Large intestine (tissue), 3 donors: Measurements from ENCODE around the gene TARBP1. TPM values are rescaled to one million over a fixed set of nuclear protein-coding genes. Genes with fewer than 3 reads are reported as not detected.

Experiments used
- DNase-seq, 2 donors: peaks; one replicate each; pipeline versions ENCODE4 v3.0.0 to v3.0.0-alpha.2; 2013
- H3K27ac ChIP-seq: one replicate; pipeline ENCODE4 v1.5.1; 2013; ENCODE audit warnings: low read length
- H3K27me3 ChIP-seq: 2 replicates; pipeline ENCODE4 v1.6.1; 2013; ENCODE audit warnings: low read length; ENCODE audit not compliant: control insufficient read depth, insufficient read depth
- H3K36me3 ChIP-seq: 2 replicates; pipeline ENCODE4 v1.6.1; 2013; ENCODE audit warnings: low read length; ENCODE audit not compliant: control insufficient read depth, insufficient read depth
- H3K4me1 ChIP-seq: one replicate; pipeline ENCODE4 v1.6.1; 2013; ENCODE audit warnings: low read length; ENCODE audit not compliant: control insufficient read depth, insufficient read depth
- H3K4me3 ChIP-seq: one replicate; pipeline ENCODE4 v1.5.1; 2013; ENCODE audit warnings: low read length
- H3K9me3 ChIP-seq: one replicate; pipeline ENCODE4 v1.6.1; 2013; ENCODE audit warnings: mild to moderate bottlenecking, low read depth, low read length, moderate library complexity; ENCODE audit not compliant: control insufficient read depth
- WGBS: methylation state at CpG from one replicate; pipeline ENCODE4 v1.1.5; 2013; ENCODE audit warnings: low lambda C conversion rate; ENCODE audit not compliant: insufficient coverage; 5-methylcytosine and 5-hydroxymethylcytosine counted together
- polyA plus RNA-seq: library from polyadenylated mRNA; unstranded; fragments of 120-200 nt; gene quantifications from one replicate; pipeline ENCODE4 v1.2.1, GENCODE V29; 2013

Gene TARBP1
- polyA plus RNA-seq, 1 donor: 84.4 TPM

DNA sequence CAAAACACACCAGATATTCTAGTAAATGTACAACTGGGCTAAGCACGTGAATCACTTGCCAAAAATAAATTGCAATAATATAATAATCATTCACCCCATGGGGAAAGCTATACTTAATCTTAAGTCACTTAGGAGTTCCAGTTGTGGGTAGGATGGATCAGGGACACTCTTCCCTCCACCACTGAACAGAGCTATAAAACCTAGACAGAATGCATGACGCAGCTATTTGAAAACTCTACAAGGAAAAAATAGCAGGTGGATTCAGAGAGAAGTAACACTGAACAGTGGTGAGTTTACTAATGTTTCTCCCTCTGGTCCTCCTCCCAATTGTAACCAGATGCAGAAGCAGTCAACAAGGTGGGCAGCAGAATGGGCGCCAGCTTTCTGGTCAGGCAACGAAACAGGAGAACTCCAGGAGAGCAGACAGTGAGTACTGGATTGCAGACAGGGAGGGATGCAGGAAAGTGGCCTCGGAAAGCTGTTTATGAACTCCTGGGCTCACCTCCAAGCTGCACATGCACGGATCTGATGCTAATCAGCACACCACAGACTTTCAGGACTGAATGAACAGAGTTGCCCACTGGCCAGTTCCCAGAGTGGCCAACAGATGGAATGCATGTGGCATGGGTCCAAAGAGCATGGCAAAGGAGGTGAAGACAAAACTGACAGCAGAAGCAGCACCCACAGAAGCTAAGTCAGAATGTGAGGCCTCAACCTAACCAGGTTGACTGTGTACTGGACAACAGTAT is 41.4 kb downstream of the TARBP1 start:
- Histone ChIP-seq H3K36me3 (peaks cover 32% of the 10 kb centered on the region), H3K27ac (no peak overlapping the region), H3K9me3 (peaks cover 7% of the 10 kb centered on the region), H3K27me3 (no peaks in the 10 kb centered on the region), H3K4me3 (no peak overlapping the region), H3K4me1 (no peaks in the 10 kb centered on the region)
- no CpG with 5 or more reads among the region's 6 CpGs for WGBS
- no peak for DNase-seq

DNA sequence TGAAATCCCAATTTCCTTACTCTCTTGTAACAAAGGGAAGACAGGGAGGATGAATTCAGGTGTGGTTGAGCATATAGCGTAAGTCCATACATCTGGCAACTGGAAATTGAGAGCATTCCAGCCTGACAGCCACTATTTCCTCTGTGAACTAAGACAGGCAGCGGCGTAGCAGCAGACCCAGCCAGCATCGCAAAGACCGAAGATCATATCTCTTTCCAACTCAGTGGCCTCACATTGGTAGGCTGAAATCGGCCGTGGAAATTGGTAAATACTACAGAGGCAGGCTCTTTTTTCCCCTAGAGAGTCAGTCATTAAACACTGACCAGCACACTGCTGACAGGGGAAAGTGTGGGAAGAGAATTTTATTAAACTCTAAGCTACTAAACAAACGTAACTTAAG is 43.4 kb downstream of the TARBP1 start:
- Histone ChIP-seq H3K27ac (no peak overlapping the region), H3K4me3 (no peak overlapping the region), H3K36me3 (peaks cover 31% of the 10 kb centered on the region), H3K9me3 (peaks cover 7% of the 10 kb centered on the region), H3K4me1 (no peaks in the 10 kb centered on the region), H3K27me3 (no peaks in the 10 kb centered on the region)
- 100% methylated on average over 1 of the region's 8 CpGs for WGBS
- no peak for DNase-seq

DNA sequence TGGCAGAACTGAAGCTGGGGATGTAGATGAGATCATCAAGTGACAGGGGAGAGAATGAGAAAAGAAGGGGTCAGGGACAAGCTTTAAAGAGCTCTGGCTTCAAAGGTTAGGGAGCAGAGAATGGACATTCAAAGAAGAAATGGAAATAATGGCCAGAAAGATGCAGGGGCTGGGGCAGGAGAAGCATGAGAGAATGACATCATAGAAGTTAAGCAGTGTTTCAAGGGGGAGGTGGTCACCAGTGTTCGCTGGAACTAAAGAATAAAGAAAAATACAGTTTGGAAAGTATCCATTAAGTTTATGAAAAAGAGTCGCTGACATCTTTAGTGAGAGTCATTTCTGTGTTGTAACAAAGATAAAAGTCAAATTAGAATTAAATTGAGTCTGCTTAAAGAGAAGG is 44.3 kb downstream of the TARBP1 start:
- Histone ChIP-seq H3K36me3 (peaks cover 32% of the 10 kb centered on the region), H3K9me3 (no peaks in the 10 kb centered on the region), H3K27me3 (no peaks in the 10 kb centered on the region), H3K27ac (no peak overlapping the region), H3K4me3 (no peak overlapping the region), H3K4me1 (no peaks in the 10 kb centered on the region)
- no peak for DNase-seq
- WGBS: 90% methylated on average over 2 of the region's 2 CpGs

DNA sequence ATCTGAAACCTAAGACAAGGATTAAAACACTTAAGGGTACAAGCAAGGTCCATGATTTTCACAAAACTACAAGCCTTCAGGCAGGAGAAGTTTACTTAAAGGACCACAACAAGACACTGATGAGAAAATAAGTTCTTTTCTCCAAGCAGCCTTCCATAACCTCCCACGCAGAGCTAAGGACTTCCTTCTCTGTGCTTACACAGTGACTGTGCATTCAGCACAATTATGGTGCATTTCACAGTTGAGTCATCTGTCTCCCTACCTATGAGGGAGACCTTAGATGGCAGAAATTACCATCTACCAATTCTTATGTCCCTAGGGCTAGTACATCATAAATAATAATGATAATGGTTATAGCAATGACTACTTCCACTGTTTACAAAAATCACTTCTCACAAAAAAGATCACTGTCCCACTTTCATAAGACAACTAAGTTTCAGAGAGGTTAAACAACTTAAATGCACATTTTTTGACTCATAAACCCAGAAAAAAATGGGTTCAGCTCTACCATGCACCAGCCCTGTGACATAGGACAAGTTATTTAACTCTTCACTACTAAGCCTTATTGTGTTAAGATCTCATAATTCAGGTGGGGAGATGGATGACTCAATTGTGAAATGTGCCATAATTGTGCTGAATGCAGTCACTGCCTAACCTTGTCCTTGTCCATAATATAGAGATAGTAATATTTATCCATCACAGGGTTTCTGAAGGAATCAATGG is 45.3 kb downstream of the TARBP1 start:
- H3K4me1 ChIP-seq: no peaks in the 10 kb centered on the region
- H3K4me3 ChIP-seq: no peak overlapping the region
- H3K36me3 ChIP-seq: peaks cover 42% of the 10 kb centered on the region
- no peak for DNase-seq
- H3K27me3 ChIP-seq: no peaks in the 10 kb centered on the region
- H3K27ac ChIP-seq: no peak overlapping the region
- WGBS: no CpG with 5 or more reads among the region's 1 CpG
- no peaks in the 10 kb centered on the region for H3K9me3 ChIP-seq

DNA sequence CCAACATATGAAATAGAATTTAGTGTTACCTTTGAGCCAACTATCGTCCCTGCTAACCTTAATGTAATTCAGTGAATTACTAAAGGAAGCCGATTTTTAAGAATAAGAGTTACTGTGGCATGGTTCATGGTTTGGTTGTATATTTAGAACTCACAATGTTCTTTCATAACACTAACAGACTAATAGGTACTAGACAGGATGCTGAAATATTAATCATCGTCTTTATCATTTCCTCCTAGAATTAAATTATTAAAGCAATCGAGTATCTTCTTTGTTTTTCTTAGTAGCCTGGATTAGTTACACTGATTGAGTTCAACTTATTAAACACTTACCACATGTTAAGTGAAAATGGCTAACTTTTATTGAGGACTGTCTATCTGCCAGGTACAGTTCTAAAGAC is 47.7 kb downstream of the TARBP1 start:
- Histone ChIP-seq H3K27ac (no peak overlapping the region), H3K4me1 (no peaks in the 10 kb centered on the region), H3K4me3 (no peak overlapping the region), H3K27me3 (no peaks in the 10 kb centered on the region), H3K36me3 (peaks cover 40% of the 10 kb centered on the region), H3K9me3 (no peaks in the 10 kb centered on the region)
- DNase-seq: no peak
- WGBS: 100% methylated on average over 2 of the region's 4 CpGs

DNA sequence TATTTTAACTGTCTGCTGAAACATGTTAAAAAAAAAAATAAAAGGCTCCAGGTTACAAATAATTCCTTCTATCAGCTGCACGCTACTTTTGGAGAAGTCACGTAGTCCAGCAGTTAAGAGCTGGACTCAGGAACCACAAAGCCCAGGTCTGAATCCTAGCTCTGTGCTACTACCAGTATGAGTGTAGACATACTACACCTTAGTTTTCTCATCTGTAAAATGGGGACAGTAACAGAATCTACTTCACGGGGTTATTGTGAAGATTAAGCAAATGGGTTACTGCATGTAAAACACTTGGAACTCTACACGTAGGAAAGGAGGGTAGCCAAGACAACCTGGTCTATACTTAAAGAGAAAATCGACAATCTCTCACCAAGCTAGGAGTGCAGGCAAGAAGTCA is 48.3 kb downstream of the TARBP1 start:
- WGBS: no CpG with 5 or more reads among the region's 5 CpGs

DNA sequence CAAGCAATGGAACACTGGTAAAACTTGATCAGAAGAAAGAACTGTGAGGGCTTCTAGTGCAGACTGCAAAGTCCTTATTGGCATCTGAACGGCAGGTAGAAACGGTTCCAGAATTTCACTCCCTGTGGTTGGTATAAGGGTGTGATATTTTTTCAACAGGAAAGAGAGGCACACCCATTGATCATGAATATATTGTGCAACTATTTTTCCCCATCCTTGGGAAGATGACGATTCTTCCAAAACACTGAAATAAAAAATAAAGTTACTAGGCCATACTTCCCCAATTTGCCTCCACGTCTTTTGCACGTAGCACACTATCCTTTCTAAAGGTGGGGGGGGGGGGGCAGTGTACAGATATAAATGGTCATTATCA is 49.6 kb downstream of the TARBP1 start:
- Histone ChIP-seq H3K4me3 (no peak overlapping the region), H3K27me3 (no peaks in the 10 kb centered on the region), H3K36me3 (peaks cover 42% of the 10 kb centered on the region), H3K4me1 (no peaks in the 10 kb centered on the region), H3K27ac (no peak overlapping the region), H3K9me3 (no peaks in the 10 kb centered on the region)
- no peak for DNase-seq
- 100% methylated on average over 3 of the region's 5 CpGs for WGBS

More for the DNA sequence above, 48.3 kb downstream of the TARBP1 start:
- no peak for DNase-seq
- no peaks in the 10 kb centered on the region for H3K27me3 ChIP-seq
- H3K4me3 ChIP-seq: no peak overlapping the region
- H3K9me3 ChIP-seq: no peaks in the 10 kb centered on the region
- no peaks in the 10 kb centered on the region for H3K4me1 ChIP-seq
- H3K27ac ChIP-seq: no peak overlapping the region
- peaks cover 43% of the 10 kb centered on the region for H3K36me3 ChIP-seq

DNA sequence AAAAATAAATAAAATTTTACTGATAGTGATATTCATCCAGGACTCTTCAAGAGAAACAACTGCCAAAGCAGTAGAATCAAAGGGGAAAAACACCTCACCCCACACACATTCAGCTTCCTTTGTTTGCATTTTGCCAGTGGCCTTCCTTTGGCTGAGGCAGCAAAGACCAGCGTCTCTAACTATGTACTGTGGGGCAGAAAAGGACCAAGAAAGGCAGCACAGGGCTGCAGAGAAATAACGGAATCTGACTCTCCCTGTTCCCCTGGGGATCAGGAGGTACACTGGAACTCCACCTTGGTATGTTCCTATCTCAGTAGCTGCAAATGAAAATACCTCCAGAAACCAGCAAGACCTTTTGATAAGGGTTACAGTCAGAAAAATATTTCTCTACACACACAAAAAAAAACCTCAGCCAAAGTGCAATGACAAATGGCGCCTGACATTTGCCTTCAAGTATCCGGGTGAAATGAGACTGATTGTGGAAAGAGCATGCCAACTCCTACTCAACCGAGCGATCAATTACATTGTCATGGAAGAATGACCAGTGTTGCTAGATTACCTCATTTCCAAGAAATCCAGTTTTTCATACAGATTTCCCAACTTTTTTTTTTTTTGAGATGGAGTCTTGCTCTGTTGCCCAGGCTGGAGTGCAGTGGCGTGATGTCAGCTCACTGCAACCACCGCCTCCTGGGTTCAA is 50.9 kb downstream of the TARBP1 start:
- no peak for DNase-seq
- no peak overlapping the region for H3K27ac ChIP-seq
- H3K9me3 ChIP-seq: no peaks in the 10 kb centered on the region
- H3K27me3 ChIP-seq: no peaks in the 10 kb centered on the region
- H3K4me3 ChIP-seq: no peak overlapping the region
- H3K36me3 ChIP-seq: peaks cover 45% of the 10 kb centered on the region
- H3K4me1 ChIP-seq: no peaks in the 10 kb centered on the region
- no CpG with 5 or more reads among the region's 8 CpGs for WGBS

DNA sequence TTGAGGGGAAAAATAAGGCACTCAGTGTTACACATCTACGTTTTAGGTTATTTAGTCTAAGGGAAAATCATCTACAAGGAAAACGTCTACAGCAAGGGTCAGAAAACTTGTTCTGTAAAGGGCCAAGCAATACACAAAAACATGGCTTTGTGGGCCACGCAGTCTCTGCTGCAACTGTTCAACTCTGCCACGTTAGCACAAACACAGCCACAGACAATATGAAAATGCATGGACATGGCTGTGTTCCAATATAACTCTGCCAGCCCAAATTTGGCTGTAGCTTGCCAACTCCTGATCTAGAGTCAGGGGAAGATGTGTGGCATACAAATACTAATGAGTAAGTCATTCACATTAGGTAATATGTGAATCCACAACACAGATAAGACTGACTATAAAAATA is 65.0 kb downstream of the TARBP1 start:
- no peak for DNase-seq
- 80% methylated on average over 1 of the region's 4 CpGs for WGBS
- no peaks in the 10 kb centered on the region for H3K9me3 ChIP-seq
- no peak overlapping the region for H3K4me3 ChIP-seq
- H3K27ac ChIP-seq: no peak overlapping the region
- peaks cover 32% of the 10 kb centered on the region for H3K36me3 ChIP-seq
- H3K4me1 ChIP-seq: no peaks in the 10 kb centered on the region
- H3K27me3 ChIP-seq: no peaks in the 10 kb centered on the region

DNA sequence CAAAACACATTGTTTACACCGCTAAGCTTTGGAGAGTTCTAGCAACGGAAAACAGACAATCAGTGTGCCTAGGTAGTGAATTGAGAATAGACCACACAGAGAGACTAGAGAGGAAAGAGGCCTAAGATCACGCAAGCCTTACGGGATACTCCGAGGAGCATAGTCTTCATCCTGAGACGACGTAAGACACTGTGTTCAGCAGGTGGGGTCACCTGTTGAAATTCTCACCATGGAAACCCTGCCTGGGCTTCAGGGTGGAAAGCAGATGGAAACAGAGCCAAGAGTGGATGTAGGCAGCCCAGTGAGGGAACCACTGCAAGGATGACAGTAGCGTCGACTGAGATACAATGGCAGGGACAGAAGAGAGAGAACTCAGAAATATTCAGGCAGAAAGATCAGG is 65.5 kb downstream of the TARBP1 start:
- Histone ChIP-seq H3K27ac (no peak overlapping the region), H3K9me3 (no peaks in the 10 kb centered on the region), H3K27me3 (no peaks in the 10 kb centered on the region), H3K4me1 (no peaks in the 10 kb centered on the region), H3K4me3 (no peak overlapping the region), H3K36me3 (peaks cover 31% of the 10 kb centered on the region)
- no CpG with 5 or more reads among the region's 9 CpGs for WGBS
- DNase-seq: no peak
